Calu3 (cell line): ENCODE measurements around the gene PPME1. TPM values are rescaled to one million over a fixed set of nuclear protein-coding genes. Genes with fewer than 3 reads are reported as not detected.

Source experiments
- BruUV-seq: library from RNA; stranded (reverse); fragments of 400-500 nt; replicated peaks from 2 replicates; lab custom pipeline; 2021; lab: Mats Ljungman, UMichigan
- CTCF ChIA-PET: fragments of 300-600 bp; sonication (Branson Sonifier 250); formaldehyde crosslinking; loops from one replicate; lab custom pipeline; 2022; ENCODE audit warnings: antibody characterized with exemption; lab: Charles Lee
- DNase-seq: peaks from one replicate; pipeline ENCODE4 v3.0.0; 2022
- H3K27ac Mint-ChIP-seq: one replicate; pipeline ENCODE4 v1.8.0; 2022; ENCODE audit warnings: mixed read lengths; ENCODE audit not compliant: unreplicated experiment
- H3K27me3 Mint-ChIP-seq: one replicate; pipeline ENCODE4 v1.8.0; 2022; ENCODE audit warnings: mixed read lengths; ENCODE audit not compliant: unreplicated experiment
- H3K36me3 Mint-ChIP-seq: one replicate; pipeline ENCODE4 v1.8.0; 2022; ENCODE audit warnings: mild to moderate bottlenecking, moderate library complexity, mixed read lengths; ENCODE audit not compliant: insufficient read depth, unreplicated experiment
- H3K4me1 Mint-ChIP-seq: one replicate; pipeline ENCODE4 v1.8.0; 2022; ENCODE audit warnings: mild to moderate bottlenecking, low read depth, mixed read lengths; ENCODE audit not compliant: unreplicated experiment
- H3K4me3 Mint-ChIP-seq: one replicate; pipeline ENCODE4 v1.8.0; 2022; ENCODE audit warnings: mild to moderate bottlenecking, low read depth, moderate library complexity, mixed read lengths; ENCODE audit not compliant: unreplicated experiment
- H3K9me3 Mint-ChIP-seq: one replicate; pipeline ENCODE4 v1.8.0; 2022; ENCODE audit warnings: low read depth, mixed read lengths; ENCODE audit not compliant: unreplicated experiment
- CTCF ChIP-seq: fragments of 200-600 bp; IDR thresholded peaks from one replicate; pipeline ENCODE4 v1.8.0; 2022; ENCODE audit warnings: antibody characterized with exemption; ENCODE audit not compliant: unreplicated experiment
- intact Hi-C: fragments of 100-400 bp; cut with micrococcal nuclease; formaldehyde crosslinking; loops from one replicate; pipeline ENCODE4 v1.10.0; 2022; ENCODE audit not compliant: unreplicated experiment
- total RNA-seq: library from RNA; stranded (reverse); gene quantifications from 2 replicates; pipeline ENCODE4 v1.2.3, GENCODE V29; 2022

PPME1 gene
- total RNA-seq, 1 experiment from 2014 or later = 55.0 TPM

GRCh38 chr11:74196781-74197486 is 25.8 kb downstream of the PPME1 start:
- intact Hi-C loops = no loop called here
- H3K9me3 Mint-ChIP-seq = no peaks in the 10 kb centered on the region
- no peaks in the 10 kb centered on the region for H3K36me3 Mint-ChIP-seq
- H3K4me1 Mint-ChIP-seq = no peaks in the 10 kb centered on the region
- TF ChIP-seq CTCF = no peak
- H3K27me3 Mint-ChIP-seq = no peaks in the 10 kb centered on the region
- no peak for DNase-seq
- no TSS peak for BruUV-seq
- H3K27ac Mint-ChIP-seq = no peak overlapping the region
- CTCF ChIA-PET = no interaction called here
- no peak overlapping the region for H3K4me3 Mint-ChIP-seq

GRCh38 chr11:74203966-74204365 is 32.9 kb downstream of the PPME1 start:
- Mint-ChIP-seq H3K36me3 (no peaks in the 10 kb centered on the region), H3K4me1 (no peaks in the 10 kb centered on the region), H3K4me3 (no peak overlapping the region), H3K27ac (no peak overlapping the region), H3K9me3 (no peaks in the 10 kb centered on the region), H3K27me3 (no peaks in the 10 kb centered on the region)
- no TSS peak for BruUV-seq
- CTCF ChIA-PET = interaction anchor here (0.5 kb wide), 1 partner anchor 890 kb away, joined by 3 read pairs; no protein-coding TSS in a partner anchor
- no peak for DNase-seq
- TF ChIP-seq CTCF = no peak
- intact Hi-C loops = no loop called here

GRCh38 chr11:74204701-74205100 is 33.6 kb downstream of the PPME1 start:
- Mint-ChIP-seq H3K36me3 (no peaks in the 10 kb centered on the region), H3K4me1 (no peaks in the 10 kb centered on the region), H3K4me3 (no peak overlapping the region), H3K27ac (no peak overlapping the region), H3K27me3 (no peaks in the 10 kb centered on the region), H3K9me3 (no peaks in the 10 kb centered on the region)
- BruUV-seq = no TSS peak
- CTCF ChIA-PET = interaction anchor here (0.5 kb wide), 1 partner anchor 891 kb away, joined by 3 read pairs; no protein-coding TSS in a partner anchor
- TF ChIP-seq CTCF = no peak
- intact Hi-C loops = no loop called here
- no peak for DNase-seq

GRCh38 chr11:74205181-74205580 is 34.1 kb downstream of the PPME1 start:
- H3K4me3 Mint-ChIP-seq = no peak overlapping the region
- no peaks in the 10 kb centered on the region for H3K27me3 Mint-ChIP-seq
- H3K27ac Mint-ChIP-seq = no peak overlapping the region
- H3K4me1 Mint-ChIP-seq = no peaks in the 10 kb centered on the region
- H3K9me3 Mint-ChIP-seq = no peaks in the 10 kb centered on the region
- DNase-seq = no peak
- no peak for TF ChIP-seq CTCF
- CTCF ChIA-PET = no interaction called here
- no peaks in the 10 kb centered on the region for H3K36me3 Mint-ChIP-seq
- intact Hi-C loops = no loop called here
- no TSS peak for BruUV-seq
